GM12864 (cell line): ENCODE measurements around the gene KCNQ1OT1.

Source experiments
- DNase-seq: peaks from one replicate; pipeline ENCODE4 v3.0.0-alpha.2; 2011; ENCODE audit warnings: low read depth
- H3K4me3 ChIP-seq: 2 replicates; pipeline ENCODE4 v1.5.1; 2011; ENCODE audit warnings: mild to moderate bottlenecking, low read depth, low read length, control low read depth
- CTCF ChIP-seq: IDR thresholded peaks from 2 replicates; pipeline ENCODE4 v1.5.1; 2011; ENCODE audit warnings: low read depth, mild to moderate bottlenecking, moderate library complexity, low read length, control low read depth, inconsistent platforms; ENCODE audit errors: missing control alignments

KCNQ1OT1 gene

GRCh38 chr11:2741006-2741376 is 41.2 kb upstream of the KCNQ1OT1 start:
- DNase-seq, result no peak
- TF ChIP-seq CTCF, result no peak
- no peak overlapping the region for H3K4me3 ChIP-seq

DNA sequence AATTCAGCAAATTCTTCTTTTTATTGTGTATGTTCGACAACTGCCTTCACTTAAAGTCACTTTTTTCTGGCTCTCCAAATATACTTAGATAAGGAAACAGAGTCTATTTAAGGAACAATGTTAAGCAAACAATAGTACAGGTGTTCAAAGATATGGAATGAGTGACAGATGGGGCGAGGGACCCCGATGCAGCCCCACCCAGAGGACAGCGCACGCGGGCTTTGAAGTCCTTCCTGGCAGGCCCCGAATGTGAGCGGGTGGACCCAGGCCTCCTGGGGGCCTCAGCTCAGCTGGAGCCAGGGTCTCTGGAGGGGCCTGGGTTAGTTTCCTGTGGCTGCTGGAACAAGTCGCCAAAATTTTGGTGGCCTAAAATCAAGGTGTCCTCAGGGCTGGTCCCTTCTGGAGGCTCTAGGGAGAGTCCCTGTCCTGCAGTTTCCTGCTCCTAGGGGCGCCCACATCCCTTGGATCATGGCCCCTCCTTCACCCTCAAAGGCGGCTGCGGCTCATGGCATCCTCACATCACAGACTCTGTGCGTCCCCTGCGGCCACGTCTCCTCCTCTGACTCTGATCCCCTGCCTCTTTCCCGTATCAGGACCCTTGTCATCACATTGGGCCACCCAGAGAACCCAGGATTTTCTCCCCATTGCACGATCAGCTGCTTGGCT is 40.6 kb upstream of the KCNQ1OT1 start:
- no peak for DNase-seq
- no peak overlapping the region for H3K4me3 ChIP-seq
- TF ChIP-seq CTCF, result no peak

GRCh38 chr11:2739531-2740274 is 39.9 kb upstream of the KCNQ1OT1 start:
- H3K4me3 ChIP-seq, result no peak overlapping the region
- DNase-seq, result no peak
- TF ChIP-seq CTCF, result no peak

DNA sequence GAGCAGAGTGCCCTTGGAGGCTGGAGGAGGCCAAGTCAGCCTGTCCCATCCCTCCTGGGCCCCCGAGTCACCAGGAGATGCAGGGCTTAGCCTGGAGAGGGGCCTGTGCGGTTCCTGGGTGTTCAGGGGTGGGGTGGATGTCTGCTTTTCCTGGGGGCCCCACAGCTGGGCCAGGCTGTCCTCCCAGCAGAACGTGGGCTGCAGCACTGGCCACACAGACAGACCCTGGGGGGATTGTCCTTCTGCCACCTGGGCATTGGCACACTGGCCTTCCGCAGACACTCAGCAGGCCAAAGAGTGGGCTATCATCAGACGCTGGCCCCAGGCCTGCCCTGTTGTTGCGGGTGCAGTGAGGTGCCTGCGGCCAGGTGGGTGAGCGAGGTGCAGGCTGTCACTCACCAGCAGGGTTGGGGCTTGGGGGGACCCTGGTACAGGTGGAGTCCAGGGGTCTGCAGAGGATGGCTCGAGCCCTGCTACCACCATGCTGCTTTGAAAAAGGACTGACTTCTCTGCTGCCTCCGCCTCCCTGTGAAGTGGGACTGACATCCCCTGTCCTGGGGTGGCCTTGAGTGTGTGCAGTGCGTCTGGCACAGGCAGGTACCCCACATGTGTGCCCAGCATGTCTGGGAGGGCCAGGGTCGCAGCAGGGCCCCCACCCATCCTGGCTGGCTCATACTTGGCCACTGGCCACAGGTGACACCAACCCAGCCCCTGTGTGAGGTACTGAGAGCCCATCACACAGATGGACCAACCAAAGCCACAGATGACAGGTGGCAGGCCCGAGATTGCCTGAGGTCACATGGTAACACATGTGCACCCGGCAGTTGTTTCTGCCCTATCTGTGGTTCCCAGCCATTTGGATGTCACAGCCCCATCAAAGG is 39.0 kb upstream of the KCNQ1OT1 start:
- H3K4me3 ChIP-seq, result no peak overlapping the region
- no peak for TF ChIP-seq CTCF
- no peak for DNase-seq

DNA sequence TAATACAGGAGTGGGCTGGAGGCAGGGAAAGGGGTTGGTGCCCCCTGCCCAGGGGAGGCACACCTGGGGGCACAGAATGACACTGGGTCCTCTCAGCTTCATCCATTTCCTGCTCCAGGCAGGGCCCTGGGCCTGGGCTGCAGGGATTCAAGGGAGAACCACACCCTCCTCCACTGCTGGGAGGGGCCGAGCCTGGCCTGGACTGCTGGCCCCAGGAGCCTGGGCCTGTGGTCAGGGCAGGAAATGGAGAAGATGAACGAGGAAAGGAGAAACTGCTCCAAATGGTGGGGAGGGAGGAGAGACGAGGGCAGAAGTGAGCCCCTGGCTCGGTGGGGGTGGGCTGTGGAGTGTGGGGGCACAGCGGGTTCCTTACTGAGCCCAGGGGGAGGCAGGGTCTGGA is 38.1 kb upstream of the KCNQ1OT1 start:
- no peak overlapping the region for H3K4me3 ChIP-seq
- no peak for TF ChIP-seq CTCF
- DNase-seq, result no peak

DNA sequence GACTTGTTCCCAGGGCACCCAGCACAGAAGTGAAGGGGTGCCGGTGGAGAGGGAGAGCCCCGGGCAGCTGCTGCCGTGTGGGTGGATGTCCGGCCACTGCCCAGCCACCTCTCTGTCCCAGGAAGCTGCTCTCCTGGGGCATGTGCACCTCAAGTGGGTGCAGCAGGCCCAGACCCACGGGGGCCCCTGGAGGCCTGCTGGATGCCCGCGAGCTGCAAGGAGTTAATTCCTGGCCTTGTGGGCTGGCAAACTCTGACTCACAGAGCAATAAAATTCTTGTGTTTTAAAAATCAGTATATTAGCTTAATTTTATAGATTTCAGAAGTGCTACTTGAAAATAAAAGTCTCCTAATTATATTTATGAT is 37.4 kb upstream of the KCNQ1OT1 start:
- DNase-seq, result no peak
- no peak for TF ChIP-seq CTCF
- H3K4me3 ChIP-seq, result no peak overlapping the region
